Measurements from ENCODE around the gene AXL.
"Not testable (repeated sequence)": the region's sequence is repeated elsewhere in the genome, so short reads cannot be mapped to it uniquely, and the experiment has no call there.

AXL gene

DNA sequence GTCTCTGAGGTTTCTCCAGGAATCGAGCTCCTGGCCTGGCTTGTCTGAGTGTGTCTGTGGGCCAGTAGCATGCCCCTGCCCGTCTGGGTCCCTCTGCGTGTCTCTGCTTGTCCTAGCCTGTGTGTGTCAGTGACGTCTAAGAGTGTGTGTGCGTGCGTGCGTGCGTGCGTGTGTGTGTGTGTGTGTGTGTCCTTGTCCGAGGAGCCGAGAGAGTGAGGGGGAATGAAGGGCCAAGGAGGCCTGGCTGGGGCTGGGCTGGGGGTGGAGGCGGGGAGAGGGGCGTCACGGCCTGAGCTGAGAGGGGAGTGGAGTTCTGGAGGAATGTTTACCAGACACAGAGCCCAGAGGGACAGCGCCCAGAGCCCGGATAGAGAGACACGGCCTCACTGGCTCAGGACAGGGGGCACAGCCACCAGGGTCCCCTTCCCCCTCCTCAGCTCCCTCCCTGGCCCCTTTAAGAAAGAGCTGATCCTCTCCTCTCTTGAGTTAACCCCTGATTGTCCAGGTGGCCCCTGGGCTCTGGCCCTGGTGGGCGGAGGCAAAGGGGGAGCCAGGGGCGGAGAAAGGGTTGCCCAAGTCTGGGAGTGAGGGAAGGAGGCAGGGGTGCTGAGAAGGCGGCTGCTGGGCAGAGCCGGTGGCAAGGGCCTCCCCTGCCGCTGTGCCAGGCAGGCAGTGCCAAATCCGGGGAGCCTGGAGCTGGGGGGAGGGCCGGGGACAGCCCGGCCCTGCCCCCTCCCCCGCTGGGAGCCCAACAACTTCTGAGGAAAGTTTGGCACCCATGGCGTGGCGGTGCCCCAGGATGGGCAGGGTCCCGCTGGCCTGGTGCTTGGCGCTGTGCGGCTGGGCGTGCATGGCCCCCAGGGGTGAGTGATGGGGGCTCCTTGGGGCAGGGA is at the start of gene AXL:
Gene AXL (plus strand): TSS at position 609 of the 893 bp plus-strand sequence. CDS start 170 bp downstream, at position 779.
- DNase-seq (ENCODE audit: low spot score) = peak; percentile 94

DNA sequence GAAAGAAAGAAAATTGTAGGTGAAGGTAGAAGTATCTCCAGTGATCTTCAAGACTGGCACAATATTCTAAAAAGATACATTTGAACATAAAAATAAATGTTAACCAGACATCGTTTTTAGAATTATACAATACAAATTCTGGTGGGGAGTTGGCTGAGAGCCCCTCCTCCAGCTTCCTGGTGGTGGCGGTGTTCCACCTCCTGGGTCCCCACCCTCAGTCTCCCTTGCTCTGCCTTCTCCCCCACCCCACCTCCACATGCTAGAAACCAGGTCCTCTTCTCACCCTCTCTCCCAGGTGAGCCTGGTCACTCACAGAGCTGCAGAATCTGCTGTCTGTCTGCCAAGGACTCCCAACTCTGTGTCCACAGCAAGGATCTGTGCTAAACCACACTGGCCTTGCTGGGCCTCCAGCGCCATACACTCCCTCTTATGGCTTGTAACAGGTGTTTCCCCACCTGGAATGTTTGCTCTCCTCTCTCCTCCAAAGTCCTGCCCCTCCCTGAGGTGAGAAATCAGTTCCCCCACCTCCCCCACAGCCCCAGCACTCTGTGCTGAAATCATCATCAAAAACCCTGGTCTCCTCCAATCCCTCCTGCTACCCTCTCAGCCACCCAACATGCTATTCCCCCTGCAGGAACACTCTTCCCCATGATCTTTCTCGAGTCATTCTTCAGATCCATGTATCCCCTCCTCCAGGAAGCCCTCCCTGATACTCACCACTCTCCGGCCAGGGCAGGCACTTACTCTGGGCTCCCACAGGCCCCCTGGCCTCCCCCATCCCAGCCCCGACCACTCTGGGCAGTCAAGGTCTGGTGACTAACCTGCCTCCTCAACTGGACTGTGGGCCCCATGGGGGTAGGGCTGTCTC is 46.5 kb upstream of the AXL start:
- no peak for DNase-seq (ENCODE audit: low spot score)

DNA sequence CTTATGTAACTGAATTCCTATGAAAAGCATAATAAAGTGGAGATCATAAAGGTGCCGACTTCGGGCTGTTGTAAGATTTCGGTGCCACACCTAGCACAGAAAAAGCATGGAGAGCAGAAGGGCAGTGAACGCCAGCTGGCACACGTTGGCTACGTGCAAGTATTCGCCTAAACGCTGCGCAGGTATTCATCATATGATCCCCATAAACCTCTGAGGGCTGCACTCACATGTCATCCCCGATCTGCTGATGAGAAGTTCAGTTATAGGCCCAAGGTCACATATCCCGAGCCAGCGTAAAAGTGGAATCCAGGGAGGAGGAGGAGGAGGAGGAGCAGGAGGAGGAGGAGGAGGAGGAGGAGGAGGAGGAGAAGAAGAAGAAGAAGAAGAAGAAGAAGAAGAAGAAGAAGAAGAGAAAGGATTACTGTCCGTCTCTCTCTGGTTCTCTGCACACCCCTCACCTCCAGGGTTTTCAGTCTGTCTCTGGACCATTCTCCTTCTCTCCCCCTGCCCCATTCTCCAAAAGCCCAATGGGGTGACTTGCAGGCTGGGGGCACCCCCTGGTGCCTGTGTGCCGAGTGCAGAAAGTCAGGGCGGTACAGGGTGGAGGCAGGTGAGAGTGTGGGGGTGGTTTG is 44.6 kb upstream of the AXL start:
- DNase-seq (ENCODE audit: low spot score) = no peak

DNA sequence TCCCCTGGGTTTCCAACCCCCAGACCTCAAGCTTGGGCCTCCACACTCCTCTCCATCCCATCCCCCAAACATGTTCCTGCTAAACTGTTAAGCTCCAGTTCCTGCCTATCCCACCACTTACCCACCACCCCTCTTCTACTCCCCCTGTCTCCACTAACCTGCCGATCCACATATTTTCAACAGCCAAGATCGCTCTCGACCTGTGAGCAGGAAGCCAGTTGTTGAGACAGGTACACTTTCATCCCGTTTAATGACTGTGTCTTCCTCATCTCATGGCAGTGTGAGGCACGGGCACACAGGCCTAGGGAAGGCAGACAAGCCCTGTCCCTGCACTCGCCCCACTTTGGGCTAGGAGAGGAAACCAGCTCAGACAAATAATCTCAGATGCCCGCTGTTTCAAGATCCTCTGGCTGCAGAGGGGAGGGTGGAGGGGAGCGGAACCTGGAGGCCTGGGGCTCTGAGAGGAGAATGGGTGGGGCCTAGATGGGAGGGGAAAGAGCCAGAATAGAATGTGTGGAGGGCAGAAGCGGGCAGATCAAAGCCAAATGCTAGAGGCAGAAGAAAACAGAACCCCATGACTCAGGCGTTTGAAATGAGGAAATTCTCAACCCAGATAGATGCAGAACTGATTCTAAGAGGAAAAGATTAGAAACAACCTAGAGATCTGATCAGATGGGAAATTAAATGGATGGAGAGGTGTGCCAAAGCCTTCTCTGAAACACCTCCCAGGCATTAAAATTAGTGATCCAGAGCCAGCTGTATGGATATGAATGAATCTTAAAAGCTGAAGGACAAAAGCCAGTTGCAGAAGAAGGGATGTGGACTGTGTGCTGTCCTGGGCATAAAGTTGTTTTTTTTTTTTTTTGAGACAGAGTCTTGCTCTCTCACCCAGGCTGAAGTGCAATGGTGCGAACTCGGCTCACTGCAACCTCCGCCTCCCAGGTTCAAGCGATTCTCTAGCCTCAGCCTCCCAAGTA is 42.9 kb upstream of the AXL start:
- peak; percentile 93 for DNase-seq (ENCODE audit: low spot score)

DNA sequence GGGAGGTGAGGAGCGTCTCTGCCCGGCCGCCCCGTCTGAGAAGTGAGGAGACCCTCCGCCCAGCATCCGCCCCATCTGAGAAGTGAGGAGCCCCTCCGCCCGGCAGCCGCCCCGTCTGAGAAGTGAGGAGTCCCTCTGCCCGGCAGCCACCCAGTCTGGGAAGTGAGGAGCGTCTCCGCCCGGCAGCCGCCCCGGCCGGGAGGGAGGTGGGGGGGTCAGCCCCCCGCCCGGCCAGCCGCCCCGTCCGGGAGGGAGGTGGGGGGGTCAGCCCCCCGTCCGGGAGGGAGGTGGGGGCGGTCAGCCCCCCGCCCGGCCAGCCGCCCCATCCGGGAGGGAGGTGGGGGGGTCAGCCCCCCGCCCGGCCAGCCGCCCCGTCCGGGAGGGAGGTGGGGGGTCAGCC is 38.9 kb upstream of the AXL start:
- not testable (repeated sequence) for DNase-seq (ENCODE audit: low spot score)

DNA sequence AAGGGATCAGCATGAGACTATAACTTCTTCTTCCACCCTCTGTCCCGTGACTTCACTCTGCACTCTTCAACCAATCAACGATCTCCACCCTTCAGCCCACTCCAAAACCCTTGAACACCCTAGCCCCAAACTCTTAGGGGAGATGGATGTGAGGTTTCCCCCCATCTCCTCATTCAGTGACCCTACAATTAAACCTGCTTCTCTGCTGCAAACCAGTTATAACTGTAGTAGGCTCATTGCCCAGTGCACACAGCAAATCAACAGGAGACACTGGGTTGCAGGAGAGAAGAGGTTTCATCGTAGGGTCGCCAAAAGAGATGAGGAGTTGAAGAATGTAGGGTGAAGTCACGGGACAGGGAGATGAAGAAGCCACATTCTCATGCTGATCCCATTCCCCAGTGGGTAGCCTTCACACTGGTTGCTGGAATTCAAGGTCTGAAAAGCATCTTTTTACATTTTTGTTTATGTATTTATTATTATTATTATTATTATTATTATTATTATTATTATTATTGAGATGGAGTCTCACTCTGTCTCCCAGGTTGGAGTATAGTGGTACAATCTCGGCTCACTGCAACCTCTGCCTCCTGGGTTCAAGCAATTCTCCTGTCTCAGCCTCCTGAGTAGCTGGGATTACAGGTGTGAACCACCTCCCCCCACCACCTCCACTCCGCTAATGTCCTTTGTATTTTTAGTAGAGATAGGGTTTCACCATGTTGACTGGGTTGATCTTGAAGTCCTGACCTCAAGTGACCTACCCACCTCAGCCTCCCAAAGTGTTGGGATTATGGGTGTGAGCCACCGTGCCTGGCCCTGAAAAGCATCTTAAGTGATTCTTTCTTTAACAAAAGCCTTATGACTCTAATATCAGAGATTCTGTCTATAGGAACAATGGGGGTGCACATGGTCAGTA is 31.8 kb upstream of the AXL start:
- no peak for DNase-seq (ENCODE audit: low spot score)

DNA sequence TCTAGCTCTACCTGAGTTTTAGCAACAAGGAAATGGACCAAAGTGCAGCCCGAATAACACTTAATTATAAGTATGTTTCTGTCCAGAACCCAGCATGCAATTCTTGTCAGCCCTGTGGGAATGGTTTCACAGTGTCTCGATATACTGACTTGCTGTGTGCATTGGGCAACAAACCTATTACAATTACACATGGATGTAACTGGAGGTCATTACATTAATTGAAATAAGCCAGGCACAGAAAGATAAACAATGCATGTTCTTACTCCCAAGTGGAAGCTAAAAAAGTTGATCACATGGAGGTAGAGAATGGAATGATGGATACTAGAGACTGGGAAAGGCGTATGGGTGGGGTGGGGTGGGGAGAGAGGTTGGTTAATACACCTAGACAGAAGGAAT is 31.1 kb upstream of the AXL start:
- no peak for DNase-seq (ENCODE audit: low spot score)

DNA sequence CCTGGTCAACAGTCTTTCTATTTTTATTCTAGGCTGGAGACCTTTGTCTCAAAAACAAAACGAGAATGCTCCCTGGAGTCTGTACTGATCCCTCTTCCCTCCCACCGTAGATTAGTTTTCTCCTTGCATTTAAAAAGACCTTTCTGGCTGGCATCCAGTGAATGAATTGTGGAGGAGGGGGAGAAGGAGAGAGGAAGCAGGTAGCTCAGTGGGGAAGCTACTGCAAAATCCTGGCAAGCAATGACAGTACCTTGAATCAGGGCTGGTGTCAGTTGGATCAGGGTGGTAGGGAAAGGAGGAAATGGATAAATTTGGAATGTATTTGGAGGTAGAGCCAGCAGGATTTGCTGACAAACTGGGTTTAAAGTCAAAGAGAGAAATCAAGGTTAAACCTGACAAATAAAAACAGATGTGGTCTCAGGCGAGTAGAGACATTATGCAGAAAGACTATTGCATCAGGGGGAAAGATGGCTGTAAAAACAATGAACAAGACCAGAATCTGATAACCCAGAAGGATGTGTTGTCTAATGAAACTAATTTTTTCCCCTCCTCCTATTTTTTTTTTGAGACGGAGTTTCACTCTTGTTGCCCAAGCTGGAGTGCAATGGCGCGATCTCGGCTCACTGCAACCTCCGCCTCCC is 29.5 kb upstream of the AXL start:
- DNase-seq (ENCODE audit: low spot score) = peak; percentile 70

DNA sequence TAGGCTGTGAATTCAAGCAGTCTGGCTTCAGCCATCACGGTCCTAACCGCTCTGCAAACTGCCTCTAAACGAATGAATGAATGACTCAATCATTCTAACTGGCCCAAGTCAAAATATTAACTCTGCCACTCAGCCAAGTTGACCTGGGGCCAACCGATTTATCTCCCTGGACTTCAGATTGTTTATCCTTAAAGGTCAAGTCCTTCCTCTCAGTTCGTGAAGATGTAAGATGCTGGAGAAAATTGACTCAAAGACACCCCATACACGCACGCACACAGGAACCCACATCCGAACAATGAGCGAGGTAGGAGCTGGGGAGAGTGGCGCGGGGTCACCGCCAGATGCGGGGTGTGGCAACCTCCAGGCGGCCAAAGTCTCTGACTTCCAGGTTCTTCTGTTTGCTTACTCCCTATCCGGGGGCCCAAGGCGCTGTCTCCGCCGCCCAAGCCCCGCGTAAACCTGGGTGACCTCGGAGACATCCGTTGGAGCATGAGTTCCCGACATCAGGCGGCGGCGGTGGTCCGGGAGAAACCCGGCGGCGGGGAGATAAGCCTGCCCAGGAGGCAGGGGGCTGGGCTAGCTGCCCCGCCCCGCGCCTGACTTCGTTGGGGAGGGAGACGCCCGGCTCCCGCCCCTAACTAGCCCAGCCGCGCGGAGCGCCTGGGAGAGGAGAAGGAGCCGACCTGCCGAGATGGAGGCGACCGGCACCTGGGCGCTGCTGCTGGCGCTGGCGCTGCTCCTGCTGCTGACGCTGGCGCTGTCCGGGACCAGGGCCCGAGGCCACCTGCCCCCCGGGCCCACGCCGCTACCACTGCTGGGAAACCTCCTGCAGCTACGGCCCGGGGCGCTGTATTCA is 26.2 kb upstream of the AXL start, which contains the start of gene CYP2S1:
Gene CYP2S1 (plus strand): TSS at position 646 of the 856 bp plus-strand sequence. CDS start 46 bp downstream, at position 692.
- DNase-seq (ENCODE audit: low spot score) = peak; percentile 87

DNA sequence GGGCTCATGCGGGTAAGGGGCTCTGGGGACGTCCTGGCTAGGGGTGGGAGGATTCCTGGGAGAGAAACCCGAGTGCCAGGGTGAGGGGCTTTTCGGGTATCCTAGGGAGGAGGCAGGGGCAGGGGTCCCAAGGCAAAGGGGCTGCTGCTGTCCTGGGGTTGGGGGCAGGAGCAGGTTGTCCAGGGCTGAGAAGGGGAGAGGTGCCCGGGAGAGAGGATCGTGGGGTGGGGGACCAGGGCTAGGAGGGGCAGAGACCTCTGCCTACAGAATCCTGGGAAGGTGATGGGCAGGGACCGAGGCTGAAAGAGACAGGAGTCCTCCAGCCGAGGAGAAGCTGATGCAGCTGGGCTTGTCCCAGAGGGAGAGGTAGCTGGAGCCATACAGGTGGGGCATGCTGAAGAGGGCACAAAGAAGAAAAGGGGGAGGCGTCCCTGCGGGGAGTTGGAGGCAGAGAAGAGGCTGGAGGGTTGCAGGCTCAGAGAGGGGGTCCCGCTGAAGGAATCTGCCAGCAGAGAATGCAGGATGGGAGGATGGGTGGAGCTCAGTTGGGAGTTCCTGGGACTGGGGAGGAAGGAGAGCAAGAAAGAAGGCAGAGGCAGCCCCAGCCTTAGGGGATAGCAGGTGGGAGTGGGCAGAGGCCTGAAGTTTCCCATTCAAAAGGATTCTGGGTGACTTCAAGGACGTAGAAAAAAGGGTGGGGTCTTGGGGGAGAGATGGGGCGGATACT is 25.4 kb upstream of the AXL start:
- DNase-seq (ENCODE audit: low spot score) = no peak

DNA sequence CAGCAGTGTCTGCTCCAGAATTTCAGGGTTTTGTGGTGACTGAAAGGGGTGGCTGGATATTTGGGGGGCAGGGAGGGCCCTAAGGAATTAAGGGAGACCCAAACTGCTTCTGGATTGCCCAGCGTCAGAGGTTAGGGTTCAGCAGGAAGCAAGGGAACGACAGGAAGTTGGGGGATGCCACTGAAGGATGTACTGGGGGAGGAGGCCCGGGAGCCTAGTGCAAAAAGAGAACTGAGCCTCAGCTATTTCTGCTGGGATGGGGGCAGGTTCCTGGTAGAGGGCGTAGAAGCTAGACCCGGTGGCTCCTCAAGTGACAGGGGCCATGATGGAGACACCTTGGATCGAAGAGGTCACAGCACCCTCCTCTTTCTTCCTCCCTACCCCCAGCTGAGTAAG is 24.9 kb upstream of the AXL start:
- no peak for DNase-seq (ENCODE audit: low spot score)

DNA sequence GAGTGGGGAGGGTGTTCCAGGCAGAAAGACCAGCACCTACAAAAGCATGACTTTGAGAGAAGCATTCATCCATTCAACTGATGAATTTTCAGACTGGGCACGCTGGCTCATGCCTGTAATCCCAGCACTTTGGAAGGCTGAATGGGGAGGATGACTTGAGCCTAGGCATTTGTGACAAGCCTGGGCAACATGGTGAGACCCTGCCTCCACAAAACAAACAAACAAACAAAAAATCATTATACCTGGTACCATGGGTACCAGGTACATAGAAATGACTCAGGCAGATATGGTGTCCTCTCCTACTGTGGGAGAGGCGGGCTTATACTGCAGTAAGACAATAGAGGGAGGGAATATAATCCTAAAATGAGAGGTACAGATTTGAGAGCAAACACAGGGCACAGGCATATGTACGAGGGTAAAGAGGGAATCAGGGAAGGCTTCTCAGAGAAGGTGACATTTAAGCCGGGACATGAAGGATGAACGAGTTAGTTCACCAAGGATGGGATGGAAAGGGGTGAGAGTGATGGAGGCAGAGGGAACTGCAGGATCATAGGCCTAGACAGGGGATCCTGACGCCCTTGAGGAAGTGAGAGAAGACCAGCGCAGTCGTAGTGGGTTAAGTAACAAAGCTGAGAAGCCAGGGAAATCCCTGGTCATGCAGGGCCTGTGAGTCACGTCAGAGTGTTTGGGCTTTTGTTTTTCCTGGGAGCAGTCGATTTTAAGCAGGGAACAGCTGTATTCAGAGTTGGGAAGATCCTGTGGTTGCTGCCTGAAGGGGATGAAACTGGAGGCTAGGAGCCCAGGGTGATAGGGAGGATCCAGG is 23.1 kb upstream of the AXL start:
- DNase-seq (ENCODE audit: low spot score) = no peak

DNA sequence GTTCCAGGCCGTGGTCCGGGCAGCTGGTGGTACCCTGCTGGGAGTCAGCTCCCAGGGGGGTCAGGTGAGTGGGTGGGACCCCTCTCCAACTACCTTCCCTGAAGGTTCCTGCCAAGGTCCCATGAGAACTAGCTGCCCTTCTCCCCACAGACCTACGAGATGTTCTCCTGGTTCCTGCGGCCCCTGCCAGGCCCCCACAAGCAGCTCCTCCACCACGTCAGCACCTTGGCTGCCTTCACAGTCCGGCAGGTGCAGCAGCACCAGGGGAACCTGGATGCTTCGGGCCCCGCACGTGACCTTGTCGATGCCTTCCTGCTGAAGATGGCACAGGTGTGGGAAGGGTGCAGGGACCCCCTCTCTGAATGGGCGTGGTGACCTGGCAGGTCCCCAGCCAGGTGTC is 20.5 kb upstream of the AXL start:
- no peak for DNase-seq (ENCODE audit: low spot score)

DNA sequence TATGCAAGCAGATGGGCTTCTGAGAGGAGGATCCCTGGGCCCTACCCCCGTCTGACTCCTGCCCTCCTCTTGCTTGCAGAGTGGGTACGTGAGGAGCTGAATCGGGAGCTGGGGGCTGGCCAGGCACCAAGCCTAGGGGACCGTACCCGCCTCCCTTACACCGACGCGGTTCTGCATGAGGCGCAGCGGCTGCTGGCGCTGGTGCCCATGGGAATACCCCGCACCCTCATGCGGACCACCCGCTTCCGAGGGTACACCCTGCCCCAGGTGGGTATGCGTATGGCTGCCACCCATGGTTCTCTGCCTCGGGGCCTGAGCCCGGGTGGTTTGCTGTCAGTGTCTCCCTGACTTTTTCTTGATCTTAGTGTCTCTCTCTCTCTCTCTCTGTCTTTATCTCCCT is 15.7 kb upstream of the AXL start:
- DNase-seq (ENCODE audit: low spot score) = no peak

DNA sequence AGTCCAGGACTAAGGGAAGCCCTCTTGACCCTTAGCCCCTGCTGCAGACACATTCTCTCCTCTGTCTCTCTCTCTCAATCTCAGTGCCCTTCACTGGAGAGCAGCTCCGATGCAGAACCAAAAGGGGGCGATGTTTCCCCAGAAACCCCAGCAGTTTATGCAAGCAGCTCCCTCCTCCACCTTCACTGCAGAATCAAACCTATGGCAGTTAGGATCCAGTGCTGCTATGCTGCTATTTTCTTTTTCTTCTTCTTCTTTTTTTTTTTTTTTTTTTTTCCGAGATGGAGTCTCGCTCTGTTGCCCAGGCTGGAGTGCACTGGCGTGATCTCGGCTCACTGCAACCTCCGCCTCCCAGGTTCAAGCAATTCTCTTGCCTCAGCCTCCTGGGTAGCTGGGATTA is 14.7 kb upstream of the AXL start:
- DNase-seq (ENCODE audit: low spot score) = peak; percentile 78

DNA sequence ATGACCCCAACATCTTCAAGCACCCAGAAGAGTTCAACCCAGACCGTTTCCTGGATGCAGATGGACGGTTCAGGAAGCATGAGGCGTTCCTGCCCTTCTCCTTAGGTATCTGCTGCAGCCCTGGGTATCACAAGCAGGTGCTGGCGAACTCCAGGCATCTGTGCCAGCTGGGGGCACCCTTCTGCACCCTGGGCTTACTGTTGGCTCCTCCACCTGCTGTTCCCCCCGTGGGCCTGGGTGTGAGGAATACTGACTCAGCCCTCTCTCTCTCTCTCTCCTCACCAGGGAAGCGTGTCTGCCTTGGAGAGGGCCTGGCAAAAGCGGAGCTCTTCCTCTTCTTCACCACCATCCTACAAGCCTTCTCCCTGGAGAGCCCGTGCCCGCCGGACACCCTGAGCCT is 13.0 kb upstream of the AXL start:
- DNase-seq (ENCODE audit: low spot score) = no peak

DNA sequence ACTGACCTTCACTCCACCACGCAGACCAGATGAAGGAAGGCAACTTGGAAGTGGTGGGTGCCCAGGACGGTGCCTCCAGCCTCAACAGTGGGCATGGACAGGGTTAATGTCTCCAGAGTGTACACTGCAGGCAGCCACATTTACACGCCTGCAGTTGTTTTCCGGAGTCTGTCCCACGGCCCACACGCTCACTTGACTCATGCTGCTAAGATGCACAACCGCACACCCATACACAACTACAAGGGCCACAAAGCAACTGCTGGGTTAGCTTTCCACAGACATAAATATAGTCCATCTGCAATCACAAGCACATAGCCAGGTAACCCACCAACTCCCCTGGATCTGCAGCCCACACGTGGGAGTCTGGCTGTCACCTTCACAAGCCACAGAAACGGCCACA is 12.6 kb upstream of the AXL start:
- DNase-seq (ENCODE audit: low spot score) = no peak
